HL-60 (cell line): ENCODE results near the gene SNTB2.

Source experiments
- DNase-seq, 2 experiments: peaks; one replicate each; pipeline ENCODE4 v3.0.0-alpha.2; 2010 to 2020; ENCODE audit warnings: low read depth in 1 of 2, low spot score in 1 of 2
- H3K27ac ChIP-seq: fragments of 250-450 bp; sonication (Bioruptor Pico); replicated peaks from 2 replicates; pipeline ENCODE4 v1.5.1; 2020; ENCODE audit warnings: mild to moderate bottlenecking, moderate library complexity
- H3K27me3 ChIP-seq: fragments of 250-450 bp; sonication (Bioruptor Pico); 2 replicates; pipeline ENCODE4 v1.5.1; 2021; ENCODE audit warnings: mild to moderate bottlenecking, moderate library complexity; ENCODE audit not compliant: insufficient read depth, poor library complexity, severe bottlenecking
- H3K4me3 ChIP-seq: replicated peaks from 2 replicates; pipeline ENCODE4 v1.5.1; 2011; ENCODE audit warnings: mild to moderate bottlenecking, control low read depth, low read length; ENCODE audit not compliant: insufficient read depth
- CTCF ChIP-seq: IDR thresholded peaks from one replicate; pipeline ENCODE4 v1.5.1; 2011; ENCODE audit warnings: low read length, control low read depth, inconsistent platforms; ENCODE audit not compliant: insufficient read depth
- GABPA ChIP-seq: IDR thresholded peaks from 2 replicates; pipeline ENCODE4 v1.6.1; 2012; ENCODE audit warnings: low read depth
- POLR2AphosphoS5 ChIP-seq: IDR thresholded peaks from 2 replicates; pipeline ENCODE4 v1.6.1; 2012; ENCODE audit warnings: low read depth
- REST ChIP-seq: IDR thresholded peaks from 2 replicates; pipeline ENCODE4 v1.6.1; 2012; ENCODE audit warnings: low read depth; ENCODE audit not compliant: insufficient replicate concordance
- SPI1 ChIP-seq: IDR thresholded peaks from 2 replicates; pipeline ENCODE4 v1.6.1; 2012; ENCODE audit warnings: low read depth, mild to moderate bottlenecking, borderline replicate concordance

SNTB2 gene

GRCh38 chr16:69348222-69348621, 161.3 kb downstream of the SNTB2 start:
- Histone ChIP-seq H3K4me3 (no peak overlapping the region), H3K27ac (no peak overlapping the region), H3K27me3 (no peaks in the 10 kb centered on the region)
- TF ChIP-seq CTCF (no peak), SPI1 (no peak), REST (no peak), GABPA (no peak), POLR2AphosphoS5 (no peak)
- no peak for DNase-seq

GRCh38 chr16:69349536-69349935, 162.6 kb downstream of the SNTB2 start:
- Histone ChIP-seq H3K27ac (no peak overlapping the region), H3K27me3 (no peaks in the 10 kb centered on the region), H3K4me3 (no peak overlapping the region)
- no peak for DNase-seq
- TF ChIP-seq CTCF (no peak), POLR2AphosphoS5 (no peak), REST (no peak), SPI1 (no peak), GABPA (no peak)

- TF ChIP-seq SPI1 (no peak), CTCF (no peak), POLR2AphosphoS5 (no peak), GABPA (no peak), REST (no peak)
- Histone ChIP-seq H3K27ac (no peak overlapping the region), H3K27me3 (no peaks in the 10 kb centered on the region), H3K4me3 (no peak overlapping the region)
- DNase-seq = no peak
Measured at GRCh38 chr16:69350536-69351133, 163.7 kb downstream of the SNTB2 start.
